Sigmoid colon (tissue), 7 donors: Measurements from ENCODE around the gene GPR32. TPM values are rescaled to one million over a fixed set of nuclear protein-coding genes. Genes with fewer than 3 reads are reported as not detected.

Experiments used
- DNase-seq: peaks from one replicate; pipeline ENCODE4 v3.0.0-alpha.2; 2019
- H3K27ac ChIP-seq, 4 donors: fragments of 200-600 bp; sonication (generic); one replicate each; pipeline ENCODE4 v1.5.1; 2016 to 2019; ENCODE audit warnings: mild to moderate bottlenecking in 1 of 4
- H3K27me3 ChIP-seq, 3 donors: fragments of 200-600 bp; sonication (generic); one replicate each; pipeline ENCODE4 v1.5.1; 2019; ENCODE audit warnings: mild to moderate bottlenecking in 1 of 3
- H3K36me3 ChIP-seq, 4 donors: fragments of 200-600 bp; sonication (generic); one replicate each; pipeline ENCODE4 v1.5.1; 2016 to 2019
- H3K4me1 ChIP-seq, 4 donors: fragments of 200-600 bp; sonication (generic); one replicate each; pipeline ENCODE4 v1.5.1; 2017 to 2019
- H3K4me3 ChIP-seq, 4 donors: fragments of 200-600 bp; sonication (generic); one replicate each; pipeline ENCODE4 v1.5.1; 2017 to 2019; ENCODE audit warnings: mild to moderate bottlenecking in 2 of 4, moderate library complexity in 1 of 4
- H3K9me3 ChIP-seq, 4 donors: fragments of 200-600 bp in 3 of 4; sonication (generic) in 3 of 4; one replicate each; pipeline versions ENCODE4 v1.5.1 to v1.6.1; 2013 to 2019
- EP300 ChIP-seq, 4 donors: sonication (generic); formaldehyde crosslinking; IDR thresholded peaks; one replicate each; pipeline ENCODE4 v1.6.1; 2017; ENCODE audit warnings: antibody characterized with exemption in 4 of 4
- POLR2A ChIP-seq, 2 donors: fragments of 450-650 bp; IDR thresholded peaks; one replicate each; pipeline ENCODE4 v1.6.1; 2016; ENCODE audit warnings: antibody characterized with exemption in 2 of 2, mild to moderate bottlenecking in 2 of 2, moderate library complexity in 2 of 2
- POLR2AphosphoS5 ChIP-seq, 4 donors: sonication (generic); formaldehyde crosslinking; IDR thresholded peaks; one replicate each; pipeline ENCODE4 v1.6.1; 2017; ENCODE audit warnings: antibody characterized with exemption in 4 of 4
- WGBS, 2 donors: extraction: QIAGEN DNeasy Blood & Tissue Kit; methylation state at CpG; one replicate each; pipeline ENCODE4 v1.1.7; 2013; 5-methylcytosine and 5-hydroxymethylcytosine counted together
- intact Hi-C: fragments of 100-400 bp; cut with DNase I; formaldehyde crosslinking; loops from one replicate; pipeline ENCODE4 v1.15.1; 2023
- polyA plus RNA-seq, 3 donors: library from polyadenylated mRNA; stranded (reverse); fragments of 200-250 nt; gene quantifications; one replicate each; pipeline ENCODE4 v1.2.3, GENCODE V29; 2013
- total RNA-seq, 4 donors: library from RNA; depleted of rRNA; stranded (reverse); fragments of >200 nt; gene quantifications; one replicate each; pipeline ENCODE4 v1.1.0, GENCODE V29; 2016
- TF ChIP-seq, protein P1 (sequence below), 4 experiments: fragments of 450-650 bp in 3 of 4; fragments of 200-600 bp in 1 of 4; IDR thresholded peaks; one replicate each; pipeline ENCODE4 v1.5.1; 2016 to 2019; ENCODE audit warnings: antibody characterized with exemption in 4 of 4, mild to moderate bottlenecking in 3 of 4, moderate library complexity in 2 of 4
- donor health status: healthy with polysubstance abuse.
- donor health status: Bipolar disorder and iron deficiency.
- donor health status: healthy.

Gene GPR32
- total and polyA plus RNA-seq, 7 donors, result not detected

DNA sequence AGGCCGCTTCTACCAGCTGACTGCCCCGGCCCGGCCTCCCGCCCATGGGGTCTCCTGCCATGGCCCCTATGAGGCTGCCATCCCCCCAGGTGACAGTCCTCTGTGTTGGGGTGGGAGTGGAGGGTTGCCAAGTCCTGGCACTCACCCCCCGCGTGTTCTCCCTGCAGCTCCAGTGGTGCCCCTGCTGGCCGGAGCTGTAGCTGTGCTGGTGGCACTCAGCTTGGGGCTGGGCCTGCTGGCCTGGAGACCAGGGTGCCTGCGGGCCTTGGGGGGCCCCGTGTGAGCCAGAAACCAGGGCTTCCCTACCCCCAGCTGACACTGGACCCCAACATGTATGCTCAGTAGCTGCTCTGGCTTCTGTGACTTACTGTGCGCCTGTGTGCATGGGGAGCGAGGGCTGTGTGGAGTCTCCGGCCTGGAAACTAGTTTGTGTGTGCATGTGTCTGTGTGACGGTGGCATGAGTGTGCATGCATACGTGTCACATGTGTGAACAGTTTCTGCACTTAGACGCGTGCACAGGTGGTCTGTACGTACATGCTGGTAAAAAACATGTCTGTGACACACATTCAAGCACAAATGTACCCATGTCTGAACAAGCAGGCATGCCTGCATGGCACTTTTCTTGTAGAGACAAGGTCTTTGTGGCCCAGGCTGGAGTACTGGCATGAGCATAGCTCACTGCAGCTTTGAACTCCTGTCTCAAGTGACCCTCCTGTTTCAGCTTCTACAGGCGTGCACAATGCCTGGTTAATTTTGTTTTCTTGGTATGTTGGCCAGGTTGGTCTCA lies 24.8 kb downstream of the GPR32 start:
- DNase-seq, result no peak
- intact Hi-C loops, result no loop called here
- Histone ChIP-seq H3K36me3 (peaks cover 0 to 35% (median 9%) of the 10 kb centered on the region in 4 donors), H3K4me1 (no peaks in the 10 kb centered on the region), H3K27me3 (peaks cover 0 to 4% (median 0%) of the 10 kb centered on the region in 3 donors), H3K9me3 (no peaks in the 10 kb centered on the region), H3K4me3 (no peak overlapping the region), H3K27ac (no peak overlapping the region)
- TF ChIP-seq, protein P1, sequence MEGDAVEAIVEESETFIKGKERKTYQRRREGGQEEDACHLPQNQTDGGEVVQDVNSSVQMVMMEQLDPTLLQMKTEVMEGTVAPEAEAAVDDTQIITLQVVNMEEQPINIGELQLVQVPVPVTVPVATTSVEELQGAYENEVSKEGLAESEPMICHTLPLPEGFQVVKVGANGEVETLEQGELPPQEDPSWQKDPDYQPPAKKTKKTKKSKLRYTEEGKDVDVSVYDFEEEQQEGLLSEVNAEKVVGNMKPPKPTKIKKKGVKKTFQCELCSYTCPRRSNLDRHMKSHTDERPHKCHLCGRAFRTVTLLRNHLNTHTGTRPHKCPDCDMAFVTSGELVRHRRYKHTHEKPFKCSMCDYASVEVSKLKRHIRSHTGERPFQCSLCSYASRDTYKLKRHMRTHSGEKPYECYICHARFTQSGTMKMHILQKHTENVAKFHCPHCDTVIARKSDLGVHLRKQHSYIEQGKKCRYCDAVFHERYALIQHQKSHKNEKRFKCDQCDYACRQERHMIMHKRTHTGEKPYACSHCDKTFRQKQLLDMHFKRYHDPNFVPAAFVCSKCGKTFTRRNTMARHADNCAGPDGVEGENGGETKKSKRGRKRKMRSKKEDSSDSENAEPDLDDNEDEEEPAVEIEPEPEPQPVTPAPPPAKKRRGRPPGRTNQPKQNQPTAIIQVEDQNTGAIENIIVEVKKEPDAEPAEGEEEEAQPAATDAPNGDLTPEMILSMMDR (IDR thresholded peaks at IDR 0.05), result no peak
- TF ChIP-seq POLR2A (IDR thresholded peaks at IDR 0.05) (no peak), EP300 (IDR thresholded peaks at IDR 0.05) (no peak), POLR2AphosphoS5 (IDR thresholded peaks at IDR 0.05) (no peak)
- WGBS, 2 donors, result 39 to 53% methylated on average over 18 of the region's 18 CpGs

DNA sequence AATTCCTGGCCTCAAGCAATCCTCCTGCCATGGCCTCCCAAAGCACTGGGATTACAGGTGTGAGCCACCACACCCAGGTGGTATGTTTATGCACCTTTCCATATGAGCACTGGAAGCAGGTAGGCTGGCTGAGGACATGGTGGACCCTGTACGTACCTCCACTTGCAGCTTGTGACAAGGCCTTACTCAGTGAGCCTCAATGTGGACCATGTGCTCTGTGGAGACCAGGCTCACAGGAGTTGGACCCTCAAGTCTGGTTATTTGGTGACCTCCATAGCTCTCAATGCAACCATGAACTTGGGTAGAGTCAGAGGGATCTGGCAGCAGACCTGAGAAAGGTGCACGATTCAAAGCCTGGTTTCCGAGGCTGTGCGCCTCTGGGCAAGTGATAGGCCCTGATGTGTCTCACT lies 25.4 kb downstream of the GPR32 start:
- Histone ChIP-seq H3K4me3 (no peak overlapping the region), H3K9me3 (no peaks in the 10 kb centered on the region), H3K27me3 (peaks cover 0 to 4% (median 0%) of the 10 kb centered on the region in 3 donors), H3K27ac (no peak overlapping the region), H3K36me3 (peaks cover 0 to 35% (median 9%) of the 10 kb centered on the region in 4 donors), H3K4me1 (no peaks in the 10 kb centered on the region)
- WGBS, 2 donors, result 78 to 84% methylated on average over 4 of the region's 4 CpGs
- DNase-seq, result no peak
- no peak for TF ChIP-seq POLR2A (IDR thresholded peaks at IDR 0.05)
- TF ChIP-seq EP300 (IDR thresholded peaks at IDR 0.05), result no peak
- TF ChIP-seq, protein P1 (IDR thresholded peaks at IDR 0.05), result no peak
- TF ChIP-seq POLR2AphosphoS5 (IDR thresholded peaks at IDR 0.05), result no peak
- intact Hi-C loops, result no loop called here

DNA sequence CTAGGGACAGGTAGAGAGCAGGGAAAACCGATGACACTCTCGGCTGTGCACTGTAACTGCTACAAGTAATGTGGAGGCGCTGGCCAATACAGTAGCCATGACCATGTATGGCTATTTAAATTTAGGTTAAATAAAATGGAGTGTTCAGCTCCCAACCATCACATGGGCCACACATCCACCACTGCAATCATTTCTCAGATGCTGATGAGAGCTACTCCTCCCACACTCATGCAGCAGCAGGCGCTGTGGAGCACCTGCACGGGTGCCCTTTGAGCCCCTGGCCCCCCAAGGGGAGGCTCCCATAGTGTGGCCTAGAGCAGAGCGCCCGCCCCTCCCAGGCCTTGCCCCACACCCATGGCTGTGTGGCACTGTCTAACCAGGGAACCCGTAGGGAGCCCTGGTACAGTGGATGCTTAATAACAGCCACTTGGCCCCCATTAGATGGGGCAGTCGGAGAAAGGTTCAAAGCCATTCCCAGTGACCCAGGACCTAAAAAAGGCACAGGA lies 25.9 kb downstream of the GPR32 start:
- H3K4me1 ChIP-seq, result no peaks in the 10 kb centered on the region
- H3K27me3 ChIP-seq, result peaks cover 0 to 4% (median 0%) of the 10 kb centered on the region in 3 donors
- 84 to 88% methylated on average over 9 of the region's 9 CpGs for WGBS, 2 donors
- no peak for TF ChIP-seq POLR2AphosphoS5 (IDR thresholded peaks at IDR 0.05)
- H3K36me3 ChIP-seq, result peaks cover 0 to 38% (median 9%) of the 10 kb centered on the region in 4 donors
- H3K27ac ChIP-seq, result no peak overlapping the region
- H3K9me3 ChIP-seq, result no peaks in the 10 kb centered on the region
- no peak overlapping the region for H3K4me3 ChIP-seq
- no peak for DNase-seq
- intact Hi-C loops, result no loop called here

DNA sequence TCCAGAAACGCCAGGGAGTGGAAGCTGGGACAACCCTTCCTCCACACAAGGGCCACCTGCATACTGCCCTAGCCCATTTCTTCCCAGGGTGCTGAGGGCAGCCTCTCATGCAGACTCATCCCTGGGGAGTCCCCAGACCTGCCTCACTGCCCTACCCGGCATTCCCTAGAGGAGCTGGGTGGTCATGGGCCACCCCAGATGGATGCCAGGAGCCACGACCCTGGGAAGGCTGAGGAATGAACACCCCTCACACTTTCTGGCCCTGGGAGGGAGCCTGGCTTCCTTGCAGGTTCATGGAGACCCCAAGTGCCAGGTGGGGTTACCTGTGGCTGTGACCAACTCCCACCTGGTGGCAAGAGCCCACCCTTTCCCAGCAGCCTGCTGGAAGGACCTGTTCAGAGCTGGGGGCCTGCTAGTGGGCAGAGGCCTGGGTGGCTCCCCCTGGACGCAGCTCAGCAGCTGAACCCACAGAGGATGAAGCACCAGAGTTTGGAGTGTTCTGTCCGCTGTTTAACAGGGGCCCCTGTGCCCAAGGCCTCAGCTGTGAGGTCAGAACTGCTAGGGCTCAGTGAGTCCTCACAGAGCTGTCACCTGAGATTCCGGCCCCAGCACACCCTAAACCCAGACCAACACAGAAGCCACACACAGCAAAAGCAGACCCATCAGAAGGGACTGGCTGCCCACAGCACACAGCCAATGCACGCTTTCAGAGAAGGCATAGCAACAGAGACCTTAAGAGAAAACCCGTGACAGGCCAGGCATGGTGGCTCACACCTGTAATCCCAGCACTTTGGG lies 26.6 kb downstream of the GPR32 start:
- no peaks in the 10 kb centered on the region for H3K27me3 ChIP-seq

More for the DNA sequence above, 26.6 kb downstream of the GPR32 start:
- intact Hi-C loops, result no loop called here
- peaks cover 0 to 45% (median 10%) of the 10 kb centered on the region in 4 donors for H3K36me3 ChIP-seq
- 83 to 87% methylated on average over 8 of the region's 8 CpGs for WGBS, 2 donors
- H3K27ac ChIP-seq, result no peak overlapping the region
- TF ChIP-seq, protein P1 (IDR thresholded peaks at IDR 0.05), result no peak
- no peak for TF ChIP-seq POLR2AphosphoS5 (IDR thresholded peaks at IDR 0.05)
- no peak for TF ChIP-seq POLR2A (IDR thresholded peaks at IDR 0.05)
- TF ChIP-seq EP300 (IDR thresholded peaks at IDR 0.05), result no peak
- no peak for DNase-seq
- no peak overlapping the region for H3K4me3 ChIP-seq
- H3K4me1 ChIP-seq, result no peaks in the 10 kb centered on the region
- H3K9me3 ChIP-seq, result no peaks in the 10 kb centered on the region
